Measurements from ENCODE around the gene PAQR9. TPM values are rescaled to one million over a fixed set of nuclear protein-coding genes. Genes with fewer than 3 reads are reported as not detected.

The PAQR9 gene
- total and polyA plus RNA-seq, 2 of the 13 experiments (the other 11 are each of a cell fraction or from before 2014, with no cell fraction given), result 3.7 to 10.3 TPM

DNA sequence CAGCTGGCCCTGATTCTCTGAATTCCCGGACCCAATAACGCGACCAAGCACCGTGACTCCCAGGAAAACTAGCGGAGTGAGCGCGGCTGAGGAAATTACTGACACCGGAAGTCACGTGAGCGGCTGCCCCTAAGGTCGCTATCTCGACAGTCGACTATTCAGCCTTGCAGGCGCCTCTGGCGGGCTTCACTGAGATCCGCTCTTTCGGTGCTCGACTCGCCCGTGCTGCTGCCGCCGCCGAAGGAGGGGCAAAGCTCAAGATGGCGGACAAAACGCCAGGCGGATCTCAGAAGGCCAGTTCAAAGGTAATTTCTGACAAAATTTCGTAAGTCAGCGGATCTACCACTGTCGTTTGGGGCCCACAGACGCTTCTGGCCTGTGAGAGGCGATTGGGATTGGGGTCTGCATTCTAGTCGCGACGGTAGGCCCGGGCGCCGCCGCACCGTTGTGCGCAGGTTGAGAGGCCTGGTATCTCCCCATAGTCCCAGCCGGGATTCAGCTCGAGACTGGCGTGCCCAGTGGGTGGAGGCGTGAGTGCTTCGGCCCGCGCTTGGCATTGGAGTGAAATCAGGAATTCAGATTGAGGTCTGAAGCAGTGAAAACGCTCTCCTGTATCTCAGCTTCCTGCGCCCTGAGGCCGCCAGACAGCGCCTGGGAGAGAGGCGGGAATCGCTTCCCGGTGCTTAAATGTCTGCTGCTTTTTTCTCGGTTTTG is 38.1 kb upstream of the PAQR9 start, which contains the start of gene U2SURP (continued):
- no peak for TF ChIP-seq PAF1 (CRISPR knock-in tag; IDR thresholded peaks at IDR 0.05)
- TF ChIP-seq, protein P1, sequence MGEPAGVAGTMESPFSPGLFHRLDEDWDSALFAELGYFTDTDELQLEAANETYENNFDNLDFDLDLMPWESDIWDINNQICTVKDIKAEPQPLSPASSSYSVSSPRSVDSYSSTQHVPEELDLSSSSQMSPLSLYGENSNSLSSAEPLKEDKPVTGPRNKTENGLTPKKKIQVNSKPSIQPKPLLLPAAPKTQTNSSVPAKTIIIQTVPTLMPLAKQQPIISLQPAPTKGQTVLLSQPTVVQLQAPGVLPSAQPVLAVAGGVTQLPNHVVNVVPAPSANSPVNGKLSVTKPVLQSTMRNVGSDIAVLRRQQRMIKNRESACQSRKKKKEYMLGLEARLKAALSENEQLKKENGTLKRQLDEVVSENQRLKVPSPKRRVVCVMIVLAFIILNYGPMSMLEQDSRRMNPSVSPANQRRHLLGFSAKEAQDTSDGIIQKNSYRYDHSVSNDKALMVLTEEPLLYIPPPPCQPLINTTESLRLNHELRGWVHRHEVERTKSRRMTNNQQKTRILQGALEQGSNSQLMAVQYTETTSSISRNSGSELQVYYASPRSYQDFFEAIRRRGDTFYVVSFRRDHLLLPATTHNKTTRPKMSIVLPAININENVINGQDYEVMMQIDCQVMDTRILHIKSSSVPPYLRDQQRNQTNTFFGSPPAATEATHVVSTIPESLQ (CRISPR knock-in tag; conservative IDR thresholded peaks at IDR 0.05), result no peak; the same call in 1 of the 2 replicates
- TF ChIP-seq FLYWCH1 (CRISPR knock-in tag; IDR thresholded peaks at IDR 0.05), result no peak
- TF ChIP-seq GTF3A (CRISPR knock-in tag; conservative IDR thresholded peaks at IDR 0.05), result no peak
- TF ChIP-seq, protein P2, sequence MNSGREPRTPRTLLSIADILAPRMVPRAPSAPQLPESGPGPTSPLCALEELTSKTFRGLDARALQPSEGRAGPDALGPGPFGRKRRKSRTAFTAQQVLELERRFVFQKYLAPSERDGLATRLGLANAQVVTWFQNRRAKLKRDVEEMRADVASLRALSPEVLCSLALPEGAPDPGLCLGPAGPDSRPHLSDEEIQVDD (CRISPR knock-in tag; IDR thresholded peaks at IDR 0.05; ENCODE audit: borderline replicate concordance), result no peak
- peak; percentile 90 for TF ChIP-seq PHF21A (CRISPR knock-in tag; IDR thresholded peaks at IDR 0.05)
- no peak for TF ChIP-seq STAG1 (CRISPR knock-in tag; IDR thresholded peaks at IDR 0.05)
- peak; percentile 96 for TF ChIP-seq ASH2L (IDR thresholded peaks at IDR 0.05; ENCODE audit: insufficient read length, low read depth, low read length)
- peak; percentile 82 for TF ChIP-seq ZSCAN21 (CRISPR knock-in tag; IDR thresholded peaks at IDR 0.05; ENCODE audit: borderline replicate concordance)
- TF ChIP-seq HOXD1 (CRISPR knock-in tag; IDR thresholded peaks at IDR 0.05), result 0 out of 2 replicates have a peak, but pooled peaks have one; percentile 30
- TF ChIP-seq KLF9 (CRISPR knock-in tag; IDR thresholded peaks at IDR 0.05; ENCODE audit: low read depth), result no peak
- no peak for TF ChIP-seq ZNF550 (CRISPR knock-in tag; IDR thresholded peaks at IDR 0.05; ENCODE audit: borderline replicate concordance)
- TF ChIP-seq, protein P3, sequence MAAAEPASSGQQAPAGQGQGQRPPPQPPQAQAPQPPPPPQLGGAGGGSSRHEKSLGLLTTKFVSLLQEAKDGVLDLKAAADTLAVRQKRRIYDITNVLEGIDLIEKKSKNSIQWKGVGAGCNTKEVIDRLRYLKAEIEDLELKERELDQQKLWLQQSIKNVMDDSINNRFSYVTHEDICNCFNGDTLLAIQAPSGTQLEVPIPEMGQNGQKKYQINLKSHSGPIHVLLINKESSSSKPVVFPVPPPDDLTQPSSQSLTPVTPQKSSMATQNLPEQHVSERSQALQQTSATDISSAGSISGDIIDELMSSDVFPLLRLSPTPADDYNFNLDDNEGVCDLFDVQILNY (CRISPR knock-in tag; conservative IDR thresholded peaks at IDR 0.05), result peak; percentile 66; the same call in 1 of the 2 replicates
- peak; percentile 66; the same call in 1 of the 3 replicates for TF ChIP-seq MXI1 (IDR thresholded peaks at IDR 0.05; ENCODE audit: borderline replicate concordance, low read depth, low read length)
- TF ChIP-seq, protein P4, sequence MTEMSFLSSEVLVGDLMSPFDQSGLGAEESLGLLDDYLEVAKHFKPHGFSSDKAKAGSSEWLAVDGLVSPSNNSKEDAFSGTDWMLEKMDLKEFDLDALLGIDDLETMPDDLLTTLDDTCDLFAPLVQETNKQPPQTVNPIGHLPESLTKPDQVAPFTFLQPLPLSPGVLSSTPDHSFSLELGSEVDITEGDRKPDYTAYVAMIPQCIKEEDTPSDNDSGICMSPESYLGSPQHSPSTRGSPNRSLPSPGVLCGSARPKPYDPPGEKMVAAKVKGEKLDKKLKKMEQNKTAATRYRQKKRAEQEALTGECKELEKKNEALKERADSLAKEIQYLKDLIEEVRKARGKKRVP (CRISPR knock-in tag; IDR thresholded peaks at IDR 0.05), result peak in 1 of 2 experiments; percentile 78; a peak in 2 of 4 replicates
- peak; percentile 95 for TF ChIP-seq ZNF343 (CRISPR knock-in tag; IDR thresholded peaks at IDR 0.05)
- TF ChIP-seq ZFP82 (CRISPR knock-in tag; IDR thresholded peaks at IDR 0.05; ENCODE audit: borderline replicate concordance), result no peak
- peak; percentile 48; the same call in 1 of the 2 replicates for TF ChIP-seq ZNF317 (CRISPR knock-in tag; IDR thresholded peaks at IDR 0.05)
- no peak for TF ChIP-seq ZNF121 (CRISPR knock-in tag; IDR thresholded peaks at IDR 0.05)
- TF ChIP-seq, protein P5, sequence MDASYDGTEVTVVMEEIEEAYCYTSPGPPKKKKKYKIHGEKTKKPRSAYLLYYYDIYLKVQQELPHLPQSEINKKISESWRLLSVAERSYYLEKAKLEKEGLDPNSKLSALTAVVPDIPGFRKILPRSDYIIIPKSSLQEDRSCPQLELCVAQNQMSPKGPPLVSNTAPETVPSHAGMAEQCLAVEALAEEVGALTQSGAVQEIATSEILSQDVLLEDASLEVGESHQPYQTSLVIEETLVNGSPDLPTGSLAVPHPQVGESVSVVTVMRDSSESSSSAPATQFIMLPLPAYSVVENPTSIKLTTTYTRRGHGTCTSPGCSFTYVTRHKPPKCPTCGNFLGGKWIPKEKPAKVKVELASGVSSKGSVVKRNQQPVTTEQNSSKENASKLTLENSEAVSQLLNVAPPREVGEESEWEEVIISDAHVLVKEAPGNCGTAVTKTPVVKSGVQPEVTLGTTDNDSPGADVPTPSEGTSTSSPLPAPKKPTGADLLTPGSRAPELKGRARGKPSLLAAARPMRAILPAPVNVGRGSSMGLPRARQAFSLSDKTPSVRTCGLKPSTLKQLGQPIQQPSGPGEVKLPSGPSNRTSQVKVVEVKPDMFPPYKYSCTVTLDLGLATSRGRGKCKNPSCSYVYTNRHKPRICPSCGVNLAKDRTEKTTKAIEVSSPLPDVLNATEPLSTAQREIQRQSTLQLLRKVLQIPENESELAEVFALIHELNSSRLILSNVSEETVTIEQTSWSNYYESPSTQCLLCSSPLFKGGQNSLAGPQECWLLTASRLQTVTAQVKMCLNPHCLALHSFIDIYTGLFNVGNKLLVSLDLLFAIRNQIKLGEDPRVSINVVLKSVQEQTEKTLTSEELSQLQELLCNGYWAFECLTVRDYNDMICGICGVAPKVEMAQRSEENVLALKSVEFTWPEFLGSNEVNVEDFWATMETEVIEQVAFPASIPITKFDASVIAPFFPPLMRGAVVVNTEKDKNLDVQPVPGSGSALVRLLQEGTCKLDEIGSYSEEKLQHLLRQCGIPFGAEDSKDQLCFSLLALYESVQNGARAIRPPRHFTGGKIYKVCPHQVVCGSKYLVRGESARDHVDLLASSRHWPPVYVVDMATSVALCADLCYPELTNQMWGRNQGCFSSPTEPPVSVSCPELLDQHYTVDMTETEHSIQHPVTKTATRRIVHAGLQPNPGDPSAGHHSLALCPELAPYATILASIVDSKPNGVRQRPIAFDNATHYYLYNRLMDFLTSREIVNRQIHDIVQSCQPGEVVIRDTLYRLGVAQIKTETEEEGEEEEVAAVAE (CRISPR knock-in tag; IDR thresholded peaks at IDR 0.05; ENCODE audit: borderline replicate concordance), result peak; percentile 52; the same call in 1 of the 2 replicates
- TF ChIP-seq ZSCAN29 (CRISPR knock-in tag; conservative IDR thresholded peaks at IDR 0.05), result peak; percentile 76; the same call in 1 of the 2 replicates
